NCI-H82 treated with DMSO at 0.1 percent for 48 hours (cell line): ENCODE data around the gene CEP70.
"Not testable (repeated sequence)": the region's sequence is repeated elsewhere in the genome, so short reads cannot be mapped to it uniquely, and the experiment has no call there.

Experiments
- DNase-seq: peaks from one replicate; lab custom pipeline; 2025; ENCODE audit not compliant: unreplicated experiment; lab: John Stamatoyannopoulos, UW

Gene CEP70

DNA sequence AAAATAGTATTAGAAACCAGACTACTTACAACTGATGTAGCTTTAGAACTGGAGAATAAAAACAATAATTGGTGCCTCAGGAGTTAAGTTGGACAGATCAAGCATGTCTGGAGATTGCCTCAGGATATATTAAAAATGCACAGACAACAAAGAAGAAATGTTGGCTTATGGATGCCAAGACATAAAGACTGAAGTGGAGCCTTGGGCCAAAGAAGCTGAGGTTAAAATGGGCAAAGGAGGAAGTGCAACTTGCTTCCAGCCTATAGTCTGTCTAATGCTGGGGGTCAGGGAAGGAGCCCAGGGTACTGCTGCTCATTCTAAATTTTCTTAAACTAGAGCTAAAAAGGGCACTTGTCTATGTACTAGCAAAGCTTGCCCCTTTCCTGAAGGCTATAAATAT lies 82.1 kb downstream of the CEP70 start:
- DNase-seq: no peak

DNA sequence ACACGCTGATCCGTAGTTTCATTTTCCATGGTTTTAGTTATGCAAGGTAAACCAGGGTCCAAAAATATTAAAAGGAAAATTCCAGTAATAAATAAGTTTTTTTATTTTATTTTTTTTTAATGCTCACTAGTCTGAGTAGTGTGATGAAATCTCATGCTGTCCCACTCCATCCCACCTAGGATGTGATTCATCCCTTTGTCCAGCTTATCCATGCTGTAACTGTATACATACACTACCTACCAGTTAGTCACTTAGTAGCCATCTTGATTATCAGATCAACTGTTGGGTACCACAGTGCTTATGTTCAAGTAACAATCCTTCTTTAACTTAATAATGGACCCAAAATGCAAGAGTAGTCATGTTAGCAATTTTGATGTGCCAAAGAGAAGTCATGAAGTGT lies 84.5 kb downstream of the CEP70 start:
- DNase-seq: no peak

DNA sequence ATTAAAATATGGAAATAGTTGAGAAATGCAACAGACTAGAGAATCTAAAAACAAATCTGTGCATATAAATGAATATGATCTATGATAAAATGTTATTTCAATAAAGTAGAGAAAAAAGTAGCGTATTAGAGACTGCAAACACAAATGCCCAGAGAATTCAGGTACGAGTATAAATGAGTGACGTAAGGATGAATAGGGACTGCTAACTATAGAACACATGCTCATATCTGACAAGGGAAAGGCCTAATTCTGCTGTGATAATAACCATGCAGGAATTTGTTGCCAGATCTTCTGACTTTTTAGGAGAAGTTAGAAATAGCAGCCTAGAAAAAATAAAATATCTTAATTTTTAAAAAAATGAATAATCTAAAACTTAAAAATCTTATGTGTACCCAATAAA lies 86.5 kb downstream of the CEP70 start:
- DNase-seq: no peak

DNA sequence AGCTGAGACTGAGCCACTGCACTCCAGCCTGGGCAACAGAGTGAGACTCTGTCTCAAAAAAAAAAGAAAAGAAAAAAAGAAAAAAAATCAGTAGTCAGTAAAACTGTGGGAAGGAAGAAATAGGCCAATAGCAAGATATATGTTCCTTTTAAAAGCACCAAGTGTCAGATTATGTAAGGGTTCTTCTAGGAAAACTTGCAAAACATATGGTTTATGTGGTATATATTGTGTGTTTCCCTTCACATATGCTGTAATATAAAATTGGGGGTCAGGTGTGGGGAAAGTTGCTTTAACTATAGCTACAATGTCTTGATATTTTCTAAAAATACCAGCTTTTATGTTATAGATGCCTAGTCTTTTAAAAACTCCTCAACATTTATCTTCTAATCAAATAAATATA lies 95.1 kb downstream of the CEP70 start:
- DNase-seq: no peak

DNA sequence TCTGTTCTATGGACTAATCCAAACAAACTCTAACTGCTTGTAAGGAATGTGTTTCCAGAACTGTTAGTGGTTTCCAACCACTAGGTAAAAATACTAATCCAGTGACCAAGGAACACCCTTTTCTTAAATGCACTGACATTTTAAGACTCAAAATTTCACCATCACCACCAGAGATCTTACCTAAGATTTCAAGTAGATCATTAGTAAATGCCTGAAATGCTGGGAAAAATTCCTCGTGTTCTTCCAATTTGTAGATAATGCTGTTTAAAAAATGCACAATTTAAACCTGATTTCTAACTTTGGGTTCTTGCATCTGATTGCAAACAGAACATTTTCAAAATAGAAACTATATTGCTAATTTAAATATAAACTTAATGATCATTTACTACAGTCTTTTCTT lies 96.2 kb downstream of the CEP70 start:
- no peak for DNase-seq

DNA sequence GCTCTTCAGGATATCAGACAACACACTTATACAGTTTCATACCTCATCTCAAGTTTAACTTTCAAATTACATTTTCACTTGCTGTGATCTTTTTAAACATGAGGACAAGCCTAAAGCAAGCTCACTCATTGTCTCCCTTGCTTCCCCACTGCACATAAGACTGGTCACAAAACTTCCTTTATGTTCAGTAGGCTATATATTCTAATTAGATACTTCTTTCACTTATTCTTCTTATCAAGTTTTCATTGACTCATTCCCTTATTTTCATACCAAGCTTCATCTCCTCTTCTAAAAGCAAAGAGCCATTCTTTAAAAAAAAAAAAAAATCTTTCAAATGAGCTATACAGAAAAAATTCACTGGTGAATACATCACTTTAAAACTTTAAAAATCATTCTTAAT lies 97.0 kb downstream of the CEP70 start:
- no peak for DNase-seq

DNA sequence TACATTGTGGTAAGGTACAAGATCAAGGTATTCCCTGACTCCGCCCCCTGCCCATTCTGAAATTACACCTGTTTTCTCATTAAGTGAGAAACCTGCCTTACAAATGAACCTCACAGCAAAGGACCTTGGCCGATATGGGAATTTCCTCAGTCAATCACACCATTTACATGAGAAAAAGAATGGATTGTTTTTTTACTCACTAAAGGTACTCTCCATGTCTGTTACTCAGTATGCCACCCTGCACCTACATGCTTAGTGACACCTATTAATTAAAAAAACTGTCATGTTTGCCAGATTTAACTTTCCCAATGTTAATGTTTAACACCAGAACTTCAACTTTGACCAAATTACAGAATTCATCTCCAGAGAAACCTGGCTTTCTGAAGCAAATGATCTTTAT lies 97.6 kb downstream of the CEP70 start:
- DNase-seq: no peak

DNA sequence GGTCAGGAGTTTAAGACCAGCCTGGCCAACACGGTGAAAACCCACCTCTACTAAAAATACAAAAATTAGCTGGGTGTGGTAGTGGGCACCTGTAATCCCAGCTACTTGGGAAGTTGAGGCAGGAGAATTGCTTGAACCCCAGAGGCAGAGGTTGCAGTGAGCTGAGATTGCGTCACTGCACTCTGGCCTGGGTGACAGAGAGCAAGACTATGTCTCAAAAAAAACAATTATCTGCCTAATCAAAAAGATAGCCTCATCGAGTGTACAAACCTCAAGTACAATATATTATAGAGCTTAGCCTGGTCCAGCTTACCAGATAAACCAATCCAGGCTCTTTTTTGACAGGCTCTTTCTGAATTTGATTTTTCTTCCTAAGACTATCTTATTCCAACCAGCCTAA lies 98.4 kb downstream of the CEP70 start:
- not testable (repeated sequence) for DNase-seq

DNA sequence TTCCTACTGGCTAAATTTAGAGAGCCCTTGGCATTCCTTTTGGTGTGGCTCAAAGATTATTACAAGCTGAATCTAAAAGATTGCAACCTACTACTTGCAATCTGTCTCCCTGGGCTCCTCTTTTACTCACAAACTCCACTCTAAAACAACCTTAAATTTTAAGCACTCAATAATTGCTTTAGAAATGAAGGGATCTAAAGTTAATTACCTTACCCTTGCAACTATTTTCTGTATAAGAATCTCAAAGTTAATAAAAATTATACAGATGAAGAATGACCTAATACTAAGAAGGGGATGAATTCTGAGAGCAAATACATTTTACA lies 99.5 kb downstream of the CEP70 start:
- DNase-seq: no peak

DNA sequence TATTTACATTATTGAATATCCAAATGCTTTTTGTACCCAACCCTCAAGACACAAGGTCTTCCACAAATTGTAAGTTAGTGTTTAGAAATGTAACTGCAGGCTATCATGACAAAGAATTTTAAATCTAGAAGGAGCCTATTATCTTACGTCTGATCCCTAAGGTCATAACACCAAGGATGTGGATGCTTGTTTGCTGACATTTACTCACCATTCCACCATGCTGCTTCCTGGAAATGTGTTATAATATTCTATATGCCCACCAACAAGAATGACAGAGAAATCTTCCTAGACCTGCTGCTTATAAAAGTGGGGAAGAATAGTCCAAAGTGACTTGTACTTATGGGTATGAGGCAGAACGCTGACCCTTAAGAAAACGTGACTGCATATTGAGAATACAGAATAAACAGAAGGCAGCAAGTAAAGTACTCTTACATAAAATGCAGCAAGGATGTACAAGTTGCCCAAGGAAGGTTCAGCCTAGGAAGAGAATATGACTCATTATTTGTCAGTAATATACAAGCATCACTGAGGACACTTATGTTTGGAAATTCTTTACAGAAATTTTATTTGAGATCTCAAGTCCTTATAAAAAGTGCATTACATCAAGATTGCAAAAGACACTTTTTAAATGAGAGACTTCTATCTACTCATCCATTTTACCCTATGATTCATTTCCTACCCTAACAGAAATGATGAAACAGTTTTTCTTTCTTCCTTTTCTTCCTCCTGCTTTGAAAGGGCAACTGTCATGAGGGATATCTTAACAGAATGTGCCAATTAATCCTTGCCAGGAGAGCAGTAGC lies 100.1 kb downstream of the CEP70 start:
- no peak for DNase-seq

DNA sequence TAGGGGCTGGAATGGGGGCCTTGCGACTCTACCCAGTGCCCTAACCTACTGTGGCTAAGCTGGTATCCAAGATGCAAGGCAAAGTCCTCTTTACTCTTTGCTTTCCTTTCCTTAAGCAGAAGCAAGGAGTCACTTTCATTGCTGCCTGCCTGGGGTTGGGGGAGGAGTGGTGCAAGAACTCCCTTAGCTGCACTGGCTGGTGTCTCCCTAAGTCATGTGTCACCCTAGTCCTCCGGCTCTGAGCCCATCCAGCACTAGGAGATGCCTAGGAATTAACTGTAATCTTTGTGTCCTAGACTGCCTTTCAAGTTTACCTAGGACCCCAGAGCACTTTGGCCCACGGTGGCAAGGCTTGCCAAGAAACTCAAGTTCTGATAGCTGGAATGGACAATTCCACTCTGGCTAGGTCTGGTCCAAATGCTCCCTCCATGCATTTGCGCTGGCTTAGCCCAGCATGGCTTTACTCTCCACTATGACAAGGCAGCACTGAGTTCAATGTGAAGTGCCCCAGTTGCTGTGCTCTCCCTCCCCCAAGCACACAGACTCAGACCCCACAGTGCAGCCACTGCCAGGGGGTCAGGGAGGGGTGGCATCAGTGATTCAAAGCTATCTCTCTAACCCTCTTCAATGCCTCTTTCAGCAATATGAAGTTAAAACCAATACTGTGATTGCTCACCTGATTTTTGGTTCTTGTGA lies 100.9 kb downstream of the CEP70 start:
- no peak for DNase-seq

DNA sequence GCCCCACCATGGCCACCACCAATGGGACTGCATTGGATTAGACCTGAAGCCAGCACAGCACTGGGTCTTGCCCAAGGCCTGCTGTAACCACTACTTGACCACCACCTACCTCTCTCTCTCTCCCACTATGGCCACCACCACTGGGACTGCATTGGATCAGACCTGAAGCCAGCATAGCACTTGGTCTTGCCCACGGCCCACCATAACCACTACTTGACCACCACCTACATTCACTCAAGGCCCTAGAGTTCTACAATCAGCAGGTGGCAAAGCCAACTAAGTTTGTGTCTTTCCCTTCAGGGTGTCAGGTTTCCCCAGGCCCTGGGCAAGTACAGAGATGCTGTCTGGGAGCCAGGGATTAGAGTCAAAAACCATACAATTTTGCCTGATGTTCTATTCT lies 102.1 kb downstream of the CEP70 start:
- DNase-seq: no peak

DNA sequence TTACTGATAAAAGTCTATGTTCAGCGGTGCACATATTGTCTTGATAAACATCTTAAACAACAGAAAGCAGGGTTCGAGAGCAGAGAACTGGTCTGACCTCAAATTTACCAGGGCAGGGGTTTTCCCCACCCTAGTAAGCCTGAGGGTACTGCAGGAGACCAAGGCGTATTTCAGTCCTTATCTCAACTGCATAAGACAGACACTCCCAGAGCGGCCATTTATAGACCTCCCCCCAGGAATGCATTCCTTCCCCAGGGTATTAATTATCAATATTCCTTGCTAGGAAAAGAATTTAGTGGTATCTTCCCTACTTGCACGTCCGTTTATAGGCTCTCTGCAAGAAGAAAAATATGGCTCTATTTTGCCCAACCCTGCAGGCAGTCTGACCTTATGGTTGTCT lies 107.5 kb downstream of the CEP70 start:
- DNase-seq: not testable (repeated sequence)

DNA sequence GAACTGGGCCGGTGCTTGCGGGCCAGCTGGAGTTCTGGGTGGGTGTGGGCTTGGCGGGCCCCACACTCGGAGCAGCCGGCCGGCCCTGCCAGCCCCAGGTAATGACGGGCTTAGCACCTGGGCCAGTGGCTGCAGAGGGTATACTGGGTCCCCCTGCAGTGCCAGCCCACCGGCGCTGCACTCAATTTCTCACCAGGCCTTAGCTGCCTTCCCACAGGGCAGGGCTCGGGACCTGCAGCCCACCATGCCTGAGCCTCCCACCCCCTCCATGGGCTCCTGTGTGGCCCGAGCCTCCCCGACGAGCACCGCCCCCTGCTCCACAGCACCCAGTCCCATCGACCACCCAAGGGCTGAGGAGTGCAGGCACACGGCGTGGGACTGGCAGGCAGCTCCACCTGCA lies 109.4 kb downstream of the CEP70 start:
- DNase-seq: not testable (repeated sequence)

DNA sequence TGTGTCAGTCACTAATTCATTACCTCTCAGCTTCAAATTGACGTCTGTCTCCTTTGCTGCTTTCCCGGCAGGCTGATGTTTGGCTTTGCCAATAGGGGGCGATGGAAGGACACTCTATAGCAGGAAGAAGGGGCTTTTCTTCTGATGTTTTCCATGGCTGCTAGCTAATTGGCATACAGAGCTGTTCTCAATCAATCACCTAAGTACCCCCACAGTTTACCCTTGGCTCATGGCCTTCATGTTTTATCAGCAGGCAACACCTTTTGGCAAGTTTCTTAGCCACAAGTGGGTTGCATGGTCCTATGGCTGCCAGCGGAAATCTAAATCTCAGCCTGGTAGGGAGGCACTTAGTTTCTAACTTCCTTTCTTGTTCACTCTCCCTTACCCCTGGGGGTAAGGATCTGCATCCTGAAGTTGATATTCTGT lies 114.6 kb downstream of the CEP70 start:
- DNase-seq: peak; percentile 54

DNA sequence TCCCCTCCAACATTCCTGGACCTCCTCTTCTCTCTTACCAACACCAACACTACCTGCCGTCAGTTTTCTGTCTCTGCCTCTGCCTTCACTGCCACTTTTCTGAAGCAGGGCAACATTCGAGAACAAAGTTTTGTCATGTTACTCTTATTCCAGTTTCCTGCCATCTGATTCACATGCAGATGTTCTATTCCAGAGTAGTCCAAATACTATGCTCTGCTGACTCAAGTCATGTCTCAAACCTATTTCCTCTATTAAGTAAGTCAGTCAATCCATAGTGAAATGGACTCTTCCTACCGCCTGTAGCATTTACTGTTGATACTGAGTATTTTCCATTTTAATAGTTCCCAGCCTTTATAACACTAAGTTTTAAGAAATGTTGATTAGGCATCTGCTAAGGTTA lies 116.3 kb downstream of the CEP70 start:
- DNase-seq: no peak

DNA sequence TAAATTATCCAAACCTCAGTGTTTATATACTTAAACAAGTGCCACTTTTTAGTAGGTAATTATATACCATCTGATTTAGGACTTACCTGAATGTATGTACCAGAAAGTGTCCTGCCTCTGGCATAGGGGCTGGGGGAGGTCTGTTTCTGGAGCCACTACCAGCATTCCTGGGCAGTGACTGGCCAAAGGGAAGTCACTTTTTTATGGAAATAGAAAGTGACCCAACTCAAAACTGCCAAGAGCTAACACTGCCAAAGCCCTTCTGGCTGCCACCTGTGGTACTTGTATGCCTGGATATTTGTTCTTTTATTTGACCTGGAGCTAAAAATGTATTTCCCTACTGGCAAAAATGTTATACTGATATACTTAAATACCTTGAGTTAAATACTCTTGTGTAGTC lies 116.9 kb downstream of the CEP70 start:
- no peak for DNase-seq

DNA sequence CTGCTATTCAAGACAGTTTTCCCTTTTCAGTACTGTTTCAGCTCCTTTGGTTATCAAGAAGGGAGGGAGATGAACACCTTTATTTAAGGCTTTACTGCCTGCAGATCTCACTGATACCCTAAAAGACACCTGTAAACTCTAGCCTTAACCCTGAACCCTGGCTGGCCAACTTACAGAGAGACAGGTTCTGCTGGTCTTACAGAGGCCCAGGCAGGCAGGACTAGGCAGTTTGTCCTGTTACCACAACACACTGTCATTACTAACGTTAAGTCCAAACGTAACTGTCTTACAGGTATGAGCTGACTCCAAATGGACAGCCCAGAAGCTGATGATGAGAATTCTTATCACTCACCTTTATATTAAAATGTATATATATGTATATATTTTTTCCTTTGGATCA lies 117.5 kb downstream of the CEP70 start:
- no peak for DNase-seq

DNA sequence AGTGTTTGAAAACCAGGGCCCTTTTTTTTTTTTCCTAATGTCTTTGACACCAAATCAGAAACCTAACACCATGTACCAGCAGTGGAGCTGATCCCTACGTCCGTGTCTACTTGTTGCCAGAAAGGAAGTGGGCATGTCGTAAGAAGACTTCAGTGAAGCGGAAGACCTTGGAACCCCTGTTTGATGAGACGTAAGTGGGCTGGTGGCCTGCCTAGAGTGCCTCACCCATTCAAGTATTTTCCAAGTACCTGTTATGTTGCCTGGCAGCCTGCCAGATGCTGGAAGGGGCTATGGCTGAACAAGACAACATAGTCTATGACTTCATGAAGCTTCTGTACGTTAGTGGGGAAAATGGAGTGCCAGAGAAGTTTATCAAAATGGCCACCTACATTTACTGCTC lies 119.9 kb downstream of the CEP70 start:
- DNase-seq: no peak

DNA sequence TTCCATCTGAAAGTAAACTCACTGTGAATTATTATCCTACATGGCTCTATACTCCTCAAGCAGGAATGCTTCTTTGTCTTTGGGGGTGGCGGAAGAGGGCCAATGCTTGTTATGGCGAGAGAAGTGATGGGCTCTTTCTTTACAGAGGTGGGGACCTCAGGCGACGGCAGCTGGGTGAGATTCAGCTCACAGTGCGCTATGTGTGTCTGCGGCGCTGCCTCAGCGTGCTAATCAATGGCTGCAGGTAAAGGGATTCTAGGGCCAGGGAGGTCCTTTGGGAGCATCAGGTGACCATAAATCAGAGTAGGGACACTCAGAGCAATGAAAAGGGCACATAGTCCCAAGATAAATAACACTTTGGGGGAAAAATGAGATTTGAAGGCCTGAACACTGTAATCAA lies 120.7 kb downstream of the CEP70 start:
- no peak for DNase-seq

DNA sequence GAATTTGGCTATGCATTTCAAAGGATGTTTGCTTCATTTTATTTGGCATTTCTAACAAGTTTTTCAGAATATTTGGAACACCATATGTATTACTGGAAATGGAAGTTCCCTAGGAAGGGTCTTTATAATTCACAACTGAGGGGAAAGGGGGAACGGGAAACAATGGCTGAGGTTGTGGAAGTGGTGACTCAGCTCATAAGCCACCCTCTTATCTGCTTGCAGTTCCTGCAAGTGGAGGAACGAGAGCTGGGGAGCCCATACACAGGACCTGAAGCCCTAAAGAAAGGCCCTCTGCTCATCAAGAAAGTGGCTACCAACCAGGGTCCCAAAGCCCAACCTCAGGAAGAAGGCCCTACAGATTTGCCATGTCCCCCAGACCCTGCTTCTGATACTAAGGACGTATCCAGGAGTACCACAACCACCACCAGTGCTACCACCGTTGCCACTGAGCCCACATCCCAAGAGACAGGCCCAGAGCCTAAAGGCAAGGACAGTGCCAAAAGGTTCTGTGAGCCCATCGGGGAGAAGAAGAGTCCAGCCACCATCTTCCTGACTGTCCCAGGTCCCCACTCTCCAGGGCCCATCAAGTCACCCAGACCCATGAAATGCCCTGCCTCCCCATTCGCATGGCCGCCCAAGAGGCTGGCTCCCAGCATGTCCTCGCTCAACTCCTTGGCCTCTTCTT lies 121.8 kb downstream of the CEP70 start:
- no peak for DNase-seq

DNA sequence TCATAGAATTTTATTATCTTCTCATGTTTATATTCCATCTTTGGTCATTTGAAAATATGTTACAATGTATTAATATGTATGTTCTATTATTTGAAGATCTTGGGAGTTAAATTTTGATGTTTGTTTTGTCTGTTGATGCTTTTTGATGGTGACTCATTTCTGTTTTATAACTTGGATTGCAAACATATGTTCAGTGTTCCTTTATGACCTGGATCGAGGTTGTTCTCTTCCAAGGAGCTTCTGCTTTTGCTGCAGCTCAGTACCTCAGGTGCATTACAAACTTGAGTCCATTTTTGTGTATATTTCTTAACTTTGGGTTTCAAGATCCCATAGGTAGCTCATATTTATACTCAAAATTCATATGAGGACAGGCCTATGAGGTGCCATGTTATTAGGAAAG lies 122.6 kb downstream of the CEP70 start:
- no peak for DNase-seq
